Spleen (tissue), 7 donors: ENCODE results near the gene CHERP.

ENCODE experiments used
- POLR2A ChIP-seq, 3 donors: fragments of 450-650 bp; IDR thresholded peaks; one replicate each; pipeline ENCODE4 v1.5.1; 2017; ENCODE audit warnings: antibody characterized with exemption in 3 of 3, mild to moderate bottlenecking in 1 of 3
- TF ChIP-seq, protein P1 (sequence below), 11 experiments: fragments of 200-600 bp in 7 of 11; fragments of 450-650 bp in 4 of 11; sonication (generic) in 4 of 11; IDR thresholded peaks in 8 of 11; conservative IDR thresholded peaks in 3 of 11; 1 replicate in 7 of 11; 2 replicates in 4 of 11; pipeline versions ENCODE4 v1.4.0 to v1.8.0; 2016 to 2021; ENCODE audit warnings: antibody characterized with exemption in 11 of 11, inconsistent platforms in 4 of 11, mild to moderate bottlenecking in 1 of 11
- donor health status: DM: no; HTN: no; CAD: no; lungs with moderate emphysema.
- donor health status: DM: no; HTN: no; CAD: no.
- donor health status: DM: no; HTN: no; CAD: no.

DNA sequence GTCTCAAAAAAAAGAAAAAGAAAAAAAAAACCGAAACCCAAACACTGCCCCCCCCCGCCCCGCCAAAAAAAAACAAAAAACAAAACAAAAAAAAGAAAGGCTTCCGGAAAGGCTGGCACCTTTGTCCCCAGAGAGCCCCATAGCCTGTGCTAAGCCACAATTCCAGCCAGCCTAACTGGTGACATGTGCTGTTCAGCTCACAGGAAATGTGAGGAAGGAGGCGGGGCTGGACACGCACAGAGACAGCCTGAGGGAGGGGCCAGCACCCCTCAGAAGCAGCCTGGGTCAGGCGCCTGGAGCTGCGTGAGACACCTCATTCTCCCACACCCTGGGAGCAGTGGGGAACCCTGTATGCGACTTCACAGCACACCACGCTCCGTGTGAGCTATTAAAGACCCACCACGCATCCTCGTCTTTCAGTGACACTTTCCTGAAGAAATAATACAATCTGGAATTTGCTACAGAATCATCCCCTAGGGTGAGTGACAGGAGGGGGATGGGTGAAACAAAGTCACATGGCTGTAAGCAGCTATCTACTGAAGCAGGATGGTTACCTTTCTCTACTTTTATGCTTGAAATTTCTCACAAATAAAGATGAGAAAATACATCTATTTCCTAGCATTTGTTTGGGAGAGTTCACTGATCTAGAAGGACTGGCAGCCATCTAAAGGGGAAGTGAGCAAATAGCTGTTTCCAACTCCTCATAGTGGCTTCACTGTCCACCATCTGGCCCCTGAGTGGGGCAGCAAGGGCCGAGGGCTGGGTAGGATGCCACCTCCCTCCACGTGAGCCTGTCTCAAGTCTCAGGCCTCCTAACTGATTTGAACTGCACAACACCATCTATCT is 42.2 kb upstream of the CHERP start:
- TF ChIP-seq, protein P1, sequence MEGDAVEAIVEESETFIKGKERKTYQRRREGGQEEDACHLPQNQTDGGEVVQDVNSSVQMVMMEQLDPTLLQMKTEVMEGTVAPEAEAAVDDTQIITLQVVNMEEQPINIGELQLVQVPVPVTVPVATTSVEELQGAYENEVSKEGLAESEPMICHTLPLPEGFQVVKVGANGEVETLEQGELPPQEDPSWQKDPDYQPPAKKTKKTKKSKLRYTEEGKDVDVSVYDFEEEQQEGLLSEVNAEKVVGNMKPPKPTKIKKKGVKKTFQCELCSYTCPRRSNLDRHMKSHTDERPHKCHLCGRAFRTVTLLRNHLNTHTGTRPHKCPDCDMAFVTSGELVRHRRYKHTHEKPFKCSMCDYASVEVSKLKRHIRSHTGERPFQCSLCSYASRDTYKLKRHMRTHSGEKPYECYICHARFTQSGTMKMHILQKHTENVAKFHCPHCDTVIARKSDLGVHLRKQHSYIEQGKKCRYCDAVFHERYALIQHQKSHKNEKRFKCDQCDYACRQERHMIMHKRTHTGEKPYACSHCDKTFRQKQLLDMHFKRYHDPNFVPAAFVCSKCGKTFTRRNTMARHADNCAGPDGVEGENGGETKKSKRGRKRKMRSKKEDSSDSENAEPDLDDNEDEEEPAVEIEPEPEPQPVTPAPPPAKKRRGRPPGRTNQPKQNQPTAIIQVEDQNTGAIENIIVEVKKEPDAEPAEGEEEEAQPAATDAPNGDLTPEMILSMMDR (IDR thresholded peaks at IDR 0.05 in 8 of 11, conservative IDR thresholded peaks at IDR 0.05 in 3 of 11) = no peak
- TF ChIP-seq POLR2A (IDR thresholded peaks at IDR 0.05) = peak; percentile 64 to 92 (median 77)
